HUES48 (cell line): Measurements from ENCODE around the gene BLZF1.
A peak's percentile ranks its signal among the peaks of the same experiment; 100 is the strongest.

Experiments
- H3K27ac ChIP-seq: one replicate; pipeline ENCODE4 v1.7.0; 2013; ENCODE audit warnings: low read depth, low read length, inconsistent platforms
- H3K27me3 ChIP-seq: 2 replicates; pipeline ENCODE4 v1.6.1; 2013; ENCODE audit warnings: mild to moderate bottlenecking, low read length; ENCODE audit not compliant: control insufficient read depth, insufficient read depth
- H3K36me3 ChIP-seq: 2 replicates; pipeline ENCODE4 v1.6.1; 2013; ENCODE audit warnings: low read length; ENCODE audit not compliant: control insufficient read depth, insufficient read depth
- H3K4me1 ChIP-seq: 2 replicates; pipeline ENCODE4 v1.6.1; 2013; ENCODE audit warnings: mild to moderate bottlenecking, low read length; ENCODE audit not compliant: control insufficient read depth, insufficient read depth
- H3K4me3 ChIP-seq: 2 replicates; pipeline ENCODE4 v1.5.1; 2013; ENCODE audit warnings: mild to moderate bottlenecking, low read depth, low read length
- H3K9ac ChIP-seq: 2 replicates; pipeline ENCODE4 v1.6.1; 2013; ENCODE audit warnings: mild to moderate bottlenecking, low read depth, low read length, moderate library complexity
- H3K9me3 ChIP-seq: 2 replicates; pipeline ENCODE4 v1.6.1; 2013; ENCODE audit warnings: low read length; ENCODE audit not compliant: control insufficient read depth, insufficient read depth

BLZF1 gene, protein sequence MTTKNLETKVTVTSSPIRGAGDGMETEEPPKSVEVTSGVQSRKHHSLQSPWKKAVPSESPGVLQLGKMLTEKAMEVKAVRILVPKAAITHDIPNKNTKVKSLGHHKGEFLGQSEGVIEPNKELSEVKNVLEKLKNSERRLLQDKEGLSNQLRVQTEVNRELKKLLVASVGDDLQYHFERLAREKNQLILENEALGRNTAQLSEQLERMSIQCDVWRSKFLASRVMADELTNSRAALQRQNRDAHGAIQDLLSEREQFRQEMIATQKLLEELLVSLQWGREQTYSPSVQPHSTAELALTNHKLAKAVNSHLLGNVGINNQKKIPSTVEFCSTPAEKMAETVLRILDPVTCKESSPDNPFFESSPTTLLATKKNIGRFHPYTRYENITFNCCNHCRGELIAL

GRCh38 chr1:169367686-169368405, at the start of gene BLZF1, which contains the start of gene NME7:
TSS of gene BLZF1 (plus strand) at chr1:169368195. CDS start at chr1:169369523, 1,328 bp downstream.
TSS of gene NME7 (minus strand) at chr1:169367797. CDS start at chr1:169367710, 87 bp downstream.
- peaks cover 3% of the 10 kb centered on the region; the same call in 1 of the 2 replicates for H3K4me1 ChIP-seq
- no peaks in the 10 kb centered on the region for H3K9me3 ChIP-seq
- H3K27me3 ChIP-seq = no peaks in the 10 kb centered on the region
- peak within 1 kb of the TSS; percentile 65 for H3K9ac ChIP-seq
- H3K27ac ChIP-seq = peak within 1 kb of the TSS; percentile 83
- peaks cover 22% of the 10 kb centered on the region for H3K36me3 ChIP-seq
- H3K4me3 ChIP-seq = peak within 1 kb of the TSS; percentile 94

DNA sequence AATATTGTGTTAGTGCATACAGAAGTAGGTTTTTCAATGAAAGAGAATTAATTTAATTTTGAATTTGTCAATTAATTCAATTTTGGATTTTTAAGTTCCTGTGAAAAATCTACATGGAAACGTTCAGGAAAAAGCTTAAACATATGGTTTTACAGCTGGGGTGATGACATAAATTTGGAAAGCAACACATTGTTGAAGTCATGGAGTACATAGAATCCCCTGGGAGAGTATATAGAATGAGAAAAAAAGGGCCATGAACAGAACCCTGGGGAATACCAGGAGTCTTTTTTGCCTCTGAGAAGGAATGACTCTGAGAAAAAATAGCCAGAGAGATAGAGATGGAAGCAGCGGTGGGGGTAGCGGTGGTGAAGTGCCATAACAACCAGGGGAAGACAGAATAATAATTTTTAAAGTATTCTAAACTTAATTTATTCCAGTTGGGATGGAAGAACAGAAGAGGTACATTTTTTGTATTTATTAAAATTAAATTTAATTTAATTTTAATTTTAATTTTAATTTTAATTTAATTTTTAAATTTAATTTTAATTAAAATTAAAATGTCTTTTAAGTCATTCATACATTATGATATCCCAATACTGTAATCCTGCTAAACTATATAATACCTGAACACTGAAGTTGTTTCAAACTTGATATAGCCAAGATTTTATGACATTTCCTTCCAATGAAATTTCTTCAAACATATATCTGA, 49.3 kb upstream of the BLZF1 start:
- no peak overlapping the region for H3K4me3 ChIP-seq
- H3K9me3 ChIP-seq = no peaks in the 10 kb centered on the region
- no peak overlapping the region for H3K27ac ChIP-seq
- peaks cover 5% of the 10 kb centered on the region for H3K4me1 ChIP-seq
- H3K9ac ChIP-seq = no peak overlapping the region
- H3K27me3 ChIP-seq = no peaks in the 10 kb centered on the region
- no peaks in the 10 kb centered on the region for H3K36me3 ChIP-seq

GRCh38 chr1:169321539-169321938, 46.5 kb upstream of the BLZF1 start:
- H3K9me3 ChIP-seq = no peaks in the 10 kb centered on the region
- H3K27ac ChIP-seq = no peak overlapping the region
- H3K4me3 ChIP-seq = no peak overlapping the region

GRCh38 chr1:169322138-169322537, 45.9 kb upstream of the BLZF1 start:
- no peak overlapping the region for H3K9ac ChIP-seq
- no peaks in the 10 kb centered on the region for H3K36me3 ChIP-seq
- no peaks in the 10 kb centered on the region for H3K9me3 ChIP-seq
- H3K4me1 ChIP-seq = peaks cover 22% of the 10 kb centered on the region
- no peaks in the 10 kb centered on the region for H3K27me3 ChIP-seq
- H3K27ac ChIP-seq = no peak overlapping the region
- H3K4me3 ChIP-seq = no peak overlapping the region

More at GRCh38 chr1:169321539-169321938, 46.5 kb upstream of the BLZF1 start:
- no peaks in the 10 kb centered on the region for H3K27me3 ChIP-seq
- H3K36me3 ChIP-seq = no peaks in the 10 kb centered on the region
- no peak overlapping the region for H3K9ac ChIP-seq
- peaks cover 22% of the 10 kb centered on the region for H3K4me1 ChIP-seq

- H3K27ac ChIP-seq = peak overlapping the region; percentile 32
- H3K9ac ChIP-seq = no peak overlapping the region
- no peaks in the 10 kb centered on the region for H3K27me3 ChIP-seq
- H3K9me3 ChIP-seq = no peaks in the 10 kb centered on the region
- H3K4me1 ChIP-seq = peaks cover 16% of the 10 kb centered on the region
- H3K36me3 ChIP-seq = no peaks in the 10 kb centered on the region
- no peak overlapping the region for H3K4me3 ChIP-seq
Observed at GRCh38 chr1:169325117-169325516, 42.9 kb upstream of the BLZF1 start.

- H3K27ac ChIP-seq = no peak overlapping the region
- no peaks in the 10 kb centered on the region for H3K27me3 ChIP-seq
- no peaks in the 10 kb centered on the region for H3K36me3 ChIP-seq
- no peaks in the 10 kb centered on the region for H3K9me3 ChIP-seq
- peaks cover 16% of the 10 kb centered on the region for H3K4me1 ChIP-seq
- no peak overlapping the region for H3K9ac ChIP-seq
- no peak overlapping the region for H3K4me3 ChIP-seq
Observed at GRCh38 chr1:169326261-169326955, 41.6 kb upstream of the BLZF1 start.

DNA sequence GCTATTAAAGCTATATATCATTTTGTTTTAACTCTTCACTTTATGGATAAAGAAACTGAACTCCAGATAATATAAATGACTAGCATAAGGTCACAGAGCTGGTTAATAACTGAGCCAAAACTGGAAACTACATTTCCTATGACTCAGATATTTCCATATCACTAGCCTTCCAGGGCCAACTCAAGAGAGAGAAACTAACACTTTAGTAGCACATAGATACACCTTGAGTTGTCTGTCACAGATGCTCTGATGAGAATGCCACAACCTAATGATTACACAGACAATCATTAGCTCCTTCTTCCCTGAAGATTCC, 41.1 kb upstream of the BLZF1 start:
- Histone ChIP-seq H3K9ac (no peak overlapping the region), H3K9me3 (no peaks in the 10 kb centered on the region), H3K4me3 (no peak overlapping the region), H3K27ac (no peak overlapping the region), H3K36me3 (no peaks in the 10 kb centered on the region), H3K4me1 (peaks cover 16% of the 10 kb centered on the region), H3K27me3 (no peaks in the 10 kb centered on the region)

GRCh38 chr1:169327875-169328274, 40.1 kb upstream of the BLZF1 start:
- H3K36me3 ChIP-seq = no peaks in the 10 kb centered on the region
- no peaks in the 10 kb centered on the region for H3K27me3 ChIP-seq
- peaks cover 16% of the 10 kb centered on the region for H3K4me1 ChIP-seq
- H3K27ac ChIP-seq = no peak overlapping the region
- H3K4me3 ChIP-seq = no peak overlapping the region
- no peak overlapping the region for H3K9ac ChIP-seq
- H3K9me3 ChIP-seq = no peaks in the 10 kb centered on the region

GRCh38 chr1:169329383-169329782, 38.6 kb upstream of the BLZF1 start:
- Histone ChIP-seq H3K27ac (no peak overlapping the region), H3K4me1 (peaks cover 13% of the 10 kb centered on the region), H3K36me3 (no peaks in the 10 kb centered on the region), H3K4me3 (no peak overlapping the region), H3K27me3 (no peaks in the 10 kb centered on the region), H3K9me3 (no peaks in the 10 kb centered on the region), H3K9ac (no peak overlapping the region)

DNA sequence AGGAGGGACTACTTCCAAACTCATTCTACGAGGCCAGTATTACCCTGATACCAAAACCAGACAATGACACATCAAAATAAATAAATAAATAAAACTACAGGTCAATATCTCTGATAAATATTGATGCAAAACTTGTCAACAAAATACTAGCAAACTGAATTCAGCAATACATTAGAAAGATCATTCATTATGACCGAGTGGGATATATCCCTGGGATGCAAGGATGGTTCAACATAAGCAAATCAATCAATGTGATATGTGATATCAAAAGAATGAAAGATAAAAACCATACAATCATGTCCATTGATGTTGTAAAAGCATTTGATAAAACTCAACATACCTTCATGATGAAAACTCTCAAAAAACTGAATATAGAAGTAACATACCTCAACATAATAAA, 37.1 kb upstream of the BLZF1 start:
- Histone ChIP-seq H3K36me3 (no peaks in the 10 kb centered on the region), H3K4me3 (no peak overlapping the region), H3K9me3 (no peaks in the 10 kb centered on the region), H3K27ac (no peak overlapping the region), H3K27me3 (no peaks in the 10 kb centered on the region), H3K4me1 (no peaks in the 10 kb centered on the region), H3K9ac (no peak overlapping the region)
